ENCODE results near the gene CDH4.

DNA sequence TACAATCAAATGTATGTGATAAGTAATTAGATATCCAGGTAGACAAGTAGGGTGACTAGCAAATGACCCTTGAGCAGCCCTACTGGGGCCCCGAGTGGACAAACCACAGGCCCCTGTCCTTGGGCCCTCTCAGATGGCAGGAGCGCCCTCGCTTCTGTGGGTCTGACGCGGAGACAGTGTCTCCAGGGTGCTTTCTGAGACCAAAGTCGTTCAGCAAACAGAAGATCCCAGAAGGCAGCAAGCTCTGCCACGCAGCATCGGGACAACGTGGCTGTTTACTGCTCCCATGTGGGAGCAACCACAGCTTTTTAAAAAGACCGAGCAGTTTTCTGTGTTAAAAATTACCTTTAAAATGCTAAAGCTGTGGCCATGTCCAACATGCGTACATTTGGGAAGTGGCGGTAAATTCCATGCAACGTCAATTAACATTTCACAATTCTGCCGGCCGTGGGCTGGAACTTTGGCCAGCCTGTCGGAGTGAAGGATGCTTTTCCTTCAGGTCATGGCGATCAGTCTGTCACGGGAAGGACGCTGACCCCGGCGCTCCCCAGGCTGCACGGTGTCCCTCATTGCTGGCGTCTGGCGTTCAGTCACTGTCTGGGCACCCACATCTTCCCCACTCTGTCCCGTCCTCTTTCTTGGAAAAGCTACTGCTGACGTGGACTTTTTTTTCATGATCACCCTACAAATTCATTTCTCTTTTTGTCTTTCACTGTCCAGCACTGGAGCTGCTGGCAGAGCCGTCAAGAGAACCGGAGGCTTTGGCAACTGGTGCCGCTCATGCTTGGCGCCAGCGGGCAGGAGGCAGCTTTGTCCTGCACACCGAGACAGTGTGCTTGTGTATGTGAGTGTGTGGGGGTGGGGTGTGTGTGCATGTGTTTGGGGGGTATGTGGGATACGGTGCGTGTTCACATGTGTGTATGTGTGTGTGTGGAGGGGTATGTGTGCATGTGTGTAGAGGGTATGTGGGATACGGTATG is 293.1 kb downstream of the CDH4 start:
- TF ChIP-seq CTCF (IDR thresholded peaks at IDR 0.05 in 8 of 11, conservative IDR thresholded peaks at IDR 0.05 in 3 of 11): no peak
- no peak for TF ChIP-seq POLR2A (IDR thresholded peaks at IDR 0.05)
